RCC 7860 (cell line): ENCODE results near the gene IQSEC3.
"Not testable (repeated sequence)": the region's sequence is repeated elsewhere in the genome, so short reads cannot be mapped to it uniquely, and the experiment has no call there.

ENCODE experiments used
- DNase-seq: peaks from one replicate; pipeline ENCODE4 v3.0.0-alpha.2; 2015; ENCODE audit warnings: low spot score
- FAIRE-seq: peaks from 2 replicates; lab custom pipeline; 2012; peaks lifted over from hg19 to GRCh38; lab: Jason Lieb, UNC

IQSEC3 gene

GRCh38 chr12:77769-78383 is 11.3 kb downstream of the IQSEC3 start:
- DNase-seq, FAIRE-seq: not testable (repeated sequence)

GRCh38 chr12:78981-79380 is 12.4 kb downstream of the IQSEC3 start:
- DNase-seq = no peak
- no peak for FAIRE-seq

DNA sequence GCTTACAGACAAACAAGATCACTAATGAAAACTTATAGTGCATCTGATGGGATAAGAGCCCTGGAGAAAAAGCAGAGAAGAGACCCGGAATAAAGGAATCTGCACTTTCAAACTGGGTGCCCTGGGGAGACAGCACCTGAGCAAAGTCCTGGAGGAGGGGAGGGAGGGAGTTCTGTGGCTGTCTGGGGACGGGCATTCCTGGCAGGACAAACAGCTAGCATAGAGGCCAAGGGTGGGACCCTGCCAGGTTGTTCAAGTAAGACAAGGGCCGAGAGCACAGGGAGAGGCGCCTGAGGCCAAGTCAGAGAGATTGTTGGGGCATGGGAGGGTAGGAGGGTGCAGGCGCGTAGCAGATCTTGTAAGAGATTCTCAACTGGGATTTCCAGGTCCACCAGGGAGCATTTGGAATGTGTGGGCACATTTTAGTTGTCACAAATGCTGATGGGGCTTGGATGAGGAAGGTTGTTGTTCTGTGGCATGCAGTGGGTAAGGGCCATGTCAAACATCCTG is 14.2 kb downstream of the IQSEC3 start:
- FAIRE-seq (no peak), DNase-seq (no peak)

GRCh38 chr12:82740-83139 is 16.2 kb downstream of the IQSEC3 start:
- DNase-seq = no peak

DNA sequence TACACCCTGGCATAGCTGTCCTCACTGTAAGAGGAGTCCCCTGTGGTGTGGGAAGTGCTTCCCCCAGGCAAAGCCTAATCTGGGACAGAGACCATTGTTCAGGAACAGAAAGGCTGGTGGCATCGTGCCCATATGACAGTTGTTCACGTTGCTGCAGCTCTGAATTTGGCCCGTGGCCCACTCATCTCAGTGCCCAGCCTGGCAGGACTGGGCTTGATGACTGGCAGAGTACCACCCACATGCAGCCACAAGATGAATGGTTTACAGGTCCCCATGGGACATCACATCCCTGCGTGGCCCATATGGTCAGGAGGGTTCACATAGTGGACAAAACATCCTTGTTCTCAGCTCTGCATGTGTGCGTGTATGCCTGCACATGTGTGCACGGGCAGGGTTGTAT is 17.5 kb downstream of the IQSEC3 start:
- no peak for DNase-seq

More at GRCh38 chr12:82740-83139, 16.2 kb downstream of the IQSEC3 start:
- FAIRE-seq = no peak

GRCh38 chr12:85191-85666 is 18.7 kb downstream of the IQSEC3 start:
- FAIRE-seq = no peak

More for the DNA sequence above, 17.5 kb downstream of the IQSEC3 start:
- no peak for FAIRE-seq

DNA sequence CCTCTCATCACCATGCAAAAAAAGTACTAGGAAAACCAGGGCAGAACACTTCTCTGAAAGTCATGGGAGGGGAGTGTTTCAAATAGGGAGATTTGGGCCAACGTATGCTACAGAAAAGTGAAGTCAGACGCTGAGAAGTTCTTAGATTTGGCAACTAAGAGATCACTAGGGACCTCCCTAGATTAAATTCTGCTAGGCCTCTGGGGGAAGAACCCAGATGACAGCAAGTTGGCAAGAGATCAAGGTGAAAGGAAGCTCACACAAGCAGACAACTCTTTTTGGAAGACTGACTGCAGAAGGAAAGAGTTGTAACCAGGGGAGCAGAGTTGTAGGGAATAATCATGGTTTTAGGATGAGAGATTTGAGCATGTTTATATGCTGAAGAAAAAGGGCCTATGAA is 20.7 kb downstream of the IQSEC3 start:
- DNase-seq (no peak), FAIRE-seq (no peak)

More at GRCh38 chr12:85191-85666, 18.7 kb downstream of the IQSEC3 start:
- no peak for DNase-seq

GRCh38 chr12:87856-88255 is 21.3 kb downstream of the IQSEC3 start:
- DNase-seq (no peak), FAIRE-seq (no peak)

DNA sequence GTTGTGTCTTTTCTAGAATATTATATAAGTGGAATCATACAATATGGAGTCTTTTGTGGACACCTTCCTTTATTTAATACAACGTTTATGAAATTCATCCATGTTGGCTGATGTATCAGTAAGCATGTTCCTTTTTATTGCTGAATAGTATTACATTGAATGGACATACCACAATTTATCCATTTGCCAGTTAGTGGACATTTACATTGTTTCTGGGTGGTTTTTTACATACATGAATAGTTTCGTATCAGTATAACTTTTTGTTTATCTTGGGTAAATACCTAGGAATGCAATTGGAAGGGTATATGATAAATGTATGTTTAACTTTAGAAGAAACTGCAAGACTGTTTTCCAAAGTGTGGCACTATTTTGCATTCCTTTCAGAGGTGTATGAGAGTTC is 23.1 kb downstream of the IQSEC3 start:
- no peak for FAIRE-seq
- DNase-seq = no peak

DNA sequence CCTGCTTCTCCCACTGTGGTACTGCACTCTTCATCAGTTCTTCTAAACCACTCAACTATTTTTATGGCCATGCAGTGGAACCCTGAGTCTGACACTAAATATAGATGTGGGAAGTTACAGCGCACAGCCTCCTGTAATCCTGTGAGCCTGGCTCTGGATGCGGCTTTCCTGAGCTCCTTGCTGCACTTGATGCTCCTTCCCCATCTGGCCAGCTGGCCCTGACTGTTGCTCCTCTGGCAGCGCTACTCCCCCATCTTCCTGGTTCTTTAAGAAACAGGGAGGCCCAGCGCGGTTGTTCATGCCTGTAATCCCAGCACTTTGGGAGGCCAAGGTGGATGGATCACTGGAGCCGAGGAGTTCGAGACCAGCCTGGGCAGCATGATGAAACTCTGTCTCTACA is 24.6 kb downstream of the IQSEC3 start:
- FAIRE-seq (no peak), DNase-seq (no peak)

GRCh38 chr12:93266-94005 is 26.9 kb downstream of the IQSEC3 start:
- no peak for DNase-seq
- FAIRE-seq = no peak

DNA sequence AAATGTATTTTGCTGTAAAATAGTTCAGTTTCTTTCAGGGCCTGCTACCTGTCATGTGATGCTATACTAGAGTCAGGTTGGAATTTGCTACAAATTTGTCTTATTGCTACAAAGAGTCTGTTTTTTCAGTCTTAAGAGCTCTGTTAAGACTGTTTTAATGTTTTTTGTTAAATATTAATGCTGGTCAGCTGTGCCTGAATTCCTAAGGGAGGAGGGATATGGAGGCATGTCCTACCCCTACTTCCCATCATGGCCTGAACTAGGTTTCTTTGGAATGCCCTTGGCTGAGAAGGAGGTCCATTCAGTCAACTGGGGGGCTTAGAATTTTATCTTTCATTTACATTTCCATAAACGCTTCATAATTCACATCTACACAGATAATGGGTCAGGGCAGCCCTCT is 30.0 kb downstream of the IQSEC3 start:
- DNase-seq (no peak), FAIRE-seq (no peak)

- no peak for FAIRE-seq
These were observed 32.4 kb downstream of the IQSEC3 start for GRCh38 chr12:98924-99352.

GRCh38 chr12:99605-100004 is 33.0 kb downstream of the IQSEC3 start:
- FAIRE-seq = no peak

More at GRCh38 chr12:98924-99352, 32.4 kb downstream of the IQSEC3 start:
- no peak for DNase-seq

GRCh38 chr12:101969-102878 is 35.7 kb downstream of the IQSEC3 start:
- DNase-seq = no peak
- FAIRE-seq = no peak

More at GRCh38 chr12:99605-100004, 33.0 kb downstream of the IQSEC3 start:
- DNase-seq = no peak

DNA sequence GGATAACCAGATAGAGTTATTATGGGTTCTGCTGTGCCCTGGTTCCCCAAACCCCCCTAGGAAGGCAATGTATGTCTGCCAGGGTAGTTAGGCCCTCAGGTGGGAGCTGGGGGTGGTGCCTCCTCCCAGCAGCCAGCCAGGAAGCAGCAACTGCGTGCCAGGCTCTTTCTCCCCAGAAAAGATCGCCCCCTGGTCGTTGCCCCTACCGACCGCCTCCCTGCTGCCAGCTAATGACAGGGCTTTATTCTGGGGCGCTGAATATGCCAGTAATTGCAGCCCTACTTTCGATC is 36.3 kb downstream of the IQSEC3 start:
- FAIRE-seq (no peak), DNase-seq (no peak)

GRCh38 chr12:103169-103981 is 36.8 kb downstream of the IQSEC3 start:
- no peak for DNase-seq
- no peak for FAIRE-seq

DNA sequence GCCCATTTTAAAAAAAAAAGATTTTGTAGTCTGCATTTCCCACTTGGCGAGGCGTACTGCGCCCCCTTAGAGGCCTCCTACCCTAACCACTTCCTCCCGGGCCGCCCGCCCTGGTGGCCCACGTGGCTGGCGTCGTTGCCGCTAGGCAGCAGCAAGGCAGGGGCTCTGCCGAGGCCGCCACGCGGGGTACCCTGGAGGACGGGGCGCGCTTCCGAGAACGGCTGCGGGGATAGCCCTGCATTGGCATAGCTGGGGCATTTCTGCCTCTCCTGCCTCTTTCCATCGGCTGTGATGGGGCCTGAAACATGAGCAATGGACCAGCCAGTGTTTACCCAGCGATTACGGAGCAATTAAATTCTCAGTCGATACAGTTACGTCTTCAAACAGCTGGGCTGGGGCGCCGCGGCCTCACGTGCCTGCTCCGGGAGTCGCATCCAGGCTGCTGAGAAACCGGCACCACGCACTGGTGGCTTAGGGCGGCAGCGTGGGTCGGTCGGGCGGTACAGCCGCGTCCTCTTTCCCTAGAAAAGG is 38.0 kb downstream of the IQSEC3 start:
- no peak for FAIRE-seq

GRCh38 chr12:105696-106095 is 39.1 kb downstream of the IQSEC3 start:
- FAIRE-seq = no peak

More for the DNA sequence above, 38.0 kb downstream of the IQSEC3 start:
- no peak for DNase-seq

DNA sequence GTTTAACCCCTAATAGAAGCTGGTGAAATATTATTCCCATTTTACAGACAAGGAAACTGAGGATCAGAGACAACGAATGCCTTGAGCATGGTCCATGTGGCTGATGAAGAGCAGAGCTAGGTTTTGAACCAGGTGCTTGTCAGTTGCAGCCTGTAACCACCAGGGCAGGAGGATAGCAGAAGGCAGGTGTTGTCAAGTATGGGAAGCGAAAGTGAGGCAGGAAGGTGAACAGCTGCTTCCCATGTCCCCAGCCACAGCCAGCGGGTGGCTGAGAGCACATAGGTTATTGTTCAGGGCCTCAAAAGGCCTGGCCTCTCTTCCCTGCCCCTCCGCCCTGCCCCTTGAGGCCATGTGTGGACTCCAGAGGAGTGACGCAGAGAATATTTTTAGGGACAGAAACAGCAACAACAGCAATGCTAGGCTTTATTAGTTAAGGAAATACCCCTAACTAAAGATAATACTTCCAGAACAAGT is 39.6 kb downstream of the IQSEC3 start:
- DNase-seq = no peak
- no peak for FAIRE-seq

More at GRCh38 chr12:105696-106095, 39.1 kb downstream of the IQSEC3 start:
- no peak for DNase-seq
